HG03135 (cell line): Measurements from ENCODE around the gene MRPS18A.

ENCODE experiments used
- ATAC-seq: cut with Tn5 transposase; IDR thresholded peaks from one replicate; pipeline ENCODE4 v1.9.1; 2021; ENCODE audit warnings: mild to moderate bottlenecking, moderate library complexity; ENCODE audit not compliant: unreplicated experiment

Gene MRPS18A

DNA sequence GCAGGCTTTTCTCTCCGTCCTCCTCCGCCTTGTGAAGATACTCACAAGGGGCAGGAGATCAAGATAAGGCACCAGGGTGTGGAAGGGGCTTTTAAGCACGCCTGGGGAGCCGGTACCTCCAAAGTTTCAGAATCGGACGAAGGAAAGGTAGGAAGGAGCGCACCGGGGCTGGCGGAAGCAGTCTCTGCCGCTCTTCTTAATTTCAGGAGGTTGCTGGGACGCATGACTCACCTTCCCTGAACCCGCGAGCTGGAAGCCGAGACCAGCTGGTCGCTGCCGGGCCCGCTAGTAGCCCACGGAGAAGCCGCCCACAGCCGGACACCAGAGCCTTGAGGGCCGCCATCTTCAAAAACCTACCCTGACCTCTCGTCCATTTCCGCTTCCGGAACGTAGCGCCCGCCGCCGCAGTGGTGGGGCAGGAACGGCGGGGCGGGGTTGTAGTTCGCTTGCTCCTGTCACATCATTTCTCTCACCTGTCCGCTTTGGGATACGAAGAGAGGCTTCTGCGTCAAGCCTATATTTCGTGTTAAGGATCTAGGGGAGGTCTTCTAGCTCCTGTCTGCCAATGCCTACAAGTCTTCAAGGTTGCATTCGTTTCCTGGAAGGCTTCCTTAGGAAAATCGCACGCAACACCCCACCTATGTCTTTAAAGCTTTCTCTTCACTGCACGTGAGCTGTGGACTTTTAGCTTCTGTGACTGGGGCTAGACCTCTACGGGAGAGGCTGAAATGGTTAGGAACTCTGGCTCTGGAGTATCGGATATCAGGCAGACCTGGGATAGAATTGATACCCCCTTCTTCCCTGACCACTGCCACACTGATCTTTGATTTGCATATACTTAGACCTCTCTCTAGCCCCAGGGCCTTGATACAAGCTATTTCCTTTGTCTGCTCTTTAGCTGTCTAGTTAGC, at the start of gene MRPS18A:
Gene MRPS18A (minus strand): TSS at position 355 of the 911 bp plus-strand sequence. CDS start 12 bp downstream, at position 343.
- ATAC-seq = peak; percentile 89

DNA sequence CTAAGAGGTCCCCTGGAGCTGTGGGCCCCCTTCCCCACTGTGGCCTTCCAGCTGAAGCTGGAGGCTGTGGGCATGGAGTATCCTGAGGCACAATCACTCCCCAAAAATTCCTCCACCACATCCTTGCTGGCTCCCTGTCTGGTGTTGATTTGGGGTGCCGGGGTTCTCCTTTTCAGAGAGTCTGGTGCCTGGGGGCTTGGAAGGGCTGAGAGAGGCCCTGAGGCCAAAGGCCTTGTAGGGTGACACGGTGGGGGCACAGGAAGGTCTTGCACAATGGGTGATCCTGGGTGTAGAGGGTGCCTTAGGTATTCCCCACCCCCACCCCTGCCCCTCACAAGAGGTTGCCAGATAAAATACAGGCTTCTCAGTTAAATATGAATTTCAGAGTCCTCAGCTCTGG, 49.3 kb upstream of the MRPS18A start:
- no peak for ATAC-seq

DNA sequence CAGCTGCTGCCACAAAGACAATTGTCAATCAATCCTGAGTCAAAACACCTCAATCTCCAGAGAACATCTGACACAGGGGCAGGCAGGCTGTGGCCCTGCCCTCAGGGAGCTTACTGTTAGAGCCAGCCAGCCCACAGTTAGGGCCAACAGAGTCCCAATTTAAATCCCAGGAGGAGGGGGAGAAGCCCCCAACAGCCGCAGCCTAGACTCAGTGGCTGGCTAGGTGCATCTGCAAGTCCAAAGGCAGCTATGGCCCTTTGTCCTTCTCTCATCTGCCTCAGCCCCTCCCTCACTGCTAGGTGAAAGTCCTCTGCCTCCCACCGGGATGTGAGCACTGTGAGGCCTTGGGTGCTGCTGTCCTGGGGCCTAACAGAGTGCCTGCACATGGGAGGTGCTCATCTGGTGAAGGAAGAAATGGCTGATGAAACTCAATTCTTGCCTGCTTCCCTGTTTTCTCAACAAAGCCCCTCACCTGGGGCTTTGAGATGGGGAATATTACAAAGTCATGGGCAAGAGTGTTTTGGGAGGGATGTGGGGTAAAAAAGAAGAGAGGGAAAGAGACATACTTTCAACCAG, 48.7 kb upstream of the MRPS18A start:
- ATAC-seq = no peak

DNA sequence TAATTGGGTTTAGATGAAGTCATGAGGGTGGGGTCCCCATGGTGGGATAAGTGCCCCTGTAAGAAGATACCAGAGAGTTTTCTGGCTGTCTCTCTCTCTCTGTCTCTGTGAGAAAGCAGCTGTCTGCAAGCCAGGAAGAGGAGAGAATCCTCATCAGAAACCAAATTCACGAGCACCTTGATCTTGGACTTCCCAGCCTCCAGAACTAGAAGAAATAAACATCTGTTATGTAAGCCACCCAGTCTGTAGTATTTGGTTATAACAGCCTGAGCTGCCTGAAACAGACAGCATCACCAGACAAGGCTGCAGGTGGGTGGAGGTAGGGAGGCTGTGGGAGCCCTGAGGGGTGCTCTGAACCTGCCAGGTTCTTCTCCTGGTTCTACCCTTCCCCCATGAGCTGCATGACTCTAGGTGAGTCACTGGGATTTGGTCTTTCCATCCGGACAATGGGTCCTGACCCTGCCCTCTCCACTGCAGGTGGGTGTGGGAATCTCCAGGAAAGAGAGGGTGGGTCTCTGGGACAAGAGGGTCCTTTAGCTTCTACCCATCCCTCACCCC, 48.1 kb upstream of the MRPS18A start:
- no peak for ATAC-seq

DNA sequence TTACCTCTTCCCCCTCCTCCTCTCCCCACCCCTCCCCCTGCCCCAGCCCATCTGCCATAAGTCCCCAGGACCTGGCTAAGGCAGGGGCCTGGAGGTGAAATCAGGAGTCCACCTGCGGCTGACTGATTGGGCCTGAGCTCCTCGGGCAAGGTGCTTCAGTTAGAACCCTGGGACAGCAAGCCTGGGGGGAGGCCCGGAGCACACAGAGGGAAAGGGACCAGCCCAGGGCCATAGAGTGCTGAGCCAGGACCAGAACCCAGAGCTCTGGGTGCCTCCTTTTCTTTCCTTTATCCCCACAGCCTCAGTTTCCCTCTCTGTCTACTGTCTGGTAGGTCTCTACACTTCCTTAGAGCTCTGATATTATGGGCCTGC, 46.7 kb upstream of the MRPS18A start:
- no peak for ATAC-seq

DNA sequence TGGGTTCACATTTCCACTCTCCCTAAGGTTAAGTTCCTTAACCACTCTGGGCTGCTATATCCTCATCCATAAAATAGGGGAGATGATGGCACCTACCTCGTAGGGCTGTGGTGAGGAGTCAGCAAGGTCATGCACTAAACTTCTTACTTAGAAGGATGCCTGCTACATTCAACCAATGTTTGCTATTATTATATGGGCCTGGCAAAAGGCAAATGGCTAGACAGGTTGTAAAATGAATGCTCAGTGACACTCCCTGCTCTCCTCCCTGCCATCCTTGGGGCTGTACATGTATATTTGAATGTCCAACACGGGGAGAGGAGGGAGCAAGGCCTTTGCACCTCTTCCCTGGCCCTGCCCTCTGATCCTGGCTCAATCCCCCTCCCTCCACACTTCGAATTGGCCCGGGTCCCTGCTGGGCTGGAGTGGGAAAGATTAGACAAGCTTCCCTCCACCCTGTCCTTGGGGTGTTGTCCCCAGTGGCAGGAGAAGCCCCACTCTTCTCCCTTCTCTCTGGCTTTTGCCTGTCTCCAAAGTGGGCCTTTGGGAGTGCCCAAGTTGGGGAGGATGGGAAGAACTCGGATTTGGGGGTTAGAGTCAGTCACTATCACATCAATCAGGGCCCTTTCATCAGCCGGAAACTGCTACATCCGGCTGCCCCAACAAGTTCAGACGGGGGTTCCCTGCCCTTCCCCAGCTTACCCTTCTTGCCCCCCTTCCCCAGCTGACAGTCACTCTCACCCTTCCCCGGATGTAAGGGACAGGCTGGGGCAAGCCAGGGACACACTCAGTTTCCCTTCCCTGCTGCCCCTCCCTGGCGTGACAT, 46.1 kb upstream of the MRPS18A start:
- peak; percentile 60 for ATAC-seq

DNA sequence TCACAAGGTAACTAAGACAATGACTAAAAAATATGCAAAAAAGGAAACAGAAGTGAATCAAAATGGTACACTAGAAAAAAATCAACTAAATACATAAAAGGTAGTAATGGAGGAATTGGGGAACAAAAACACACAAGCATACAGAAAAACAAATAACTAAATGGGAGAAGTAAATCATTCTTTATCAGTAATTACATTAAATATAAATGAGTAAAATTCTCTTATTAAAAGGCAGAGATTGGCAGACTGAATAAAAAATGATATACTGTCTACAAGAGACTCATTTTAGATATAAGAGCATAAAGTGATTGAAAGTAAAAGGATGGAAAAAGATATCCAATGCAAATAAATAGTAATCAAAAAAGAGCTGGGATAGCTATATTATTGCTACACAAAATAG, 43.0 kb upstream of the MRPS18A start:
- ATAC-seq = no peak

DNA sequence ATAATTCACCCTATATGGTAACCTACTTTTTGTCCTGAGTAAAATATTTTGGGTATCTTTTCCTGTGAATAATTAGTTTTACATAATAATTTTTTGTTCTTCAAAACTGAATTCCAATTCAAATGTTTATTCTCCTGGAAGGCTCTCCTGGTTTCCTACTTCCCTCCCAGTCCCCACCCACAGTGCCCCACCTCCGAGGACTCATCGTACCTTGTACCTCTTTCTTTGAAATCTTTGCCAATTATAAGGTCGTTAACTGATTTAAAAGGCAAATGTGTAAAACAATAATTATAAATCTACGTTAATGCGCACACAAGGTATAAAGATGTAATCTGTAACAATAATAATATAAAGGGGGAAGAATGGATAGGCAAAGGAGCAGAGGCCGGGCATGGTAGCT, 41.9 kb upstream of the MRPS18A start:
- ATAC-seq = no peak

DNA sequence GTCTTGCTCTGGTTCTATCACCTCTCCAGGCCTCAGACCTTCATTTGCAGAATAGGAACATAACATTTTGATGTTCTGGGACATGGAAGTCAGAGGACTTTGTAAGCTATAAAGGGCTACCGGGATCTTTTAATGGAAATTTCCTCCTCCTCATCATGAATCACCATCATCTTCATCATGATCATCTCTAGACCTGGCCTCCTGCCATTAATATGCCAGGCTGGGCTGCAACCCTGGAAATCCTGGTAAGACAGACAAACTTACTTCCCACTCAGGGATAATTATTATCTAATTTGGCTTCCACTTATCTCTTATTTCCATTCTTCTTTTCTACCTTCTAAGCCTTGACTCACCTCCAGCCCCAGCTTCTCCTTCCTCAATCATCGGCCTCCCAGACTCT, 41.0 kb upstream of the MRPS18A start:
- no peak for ATAC-seq

DNA sequence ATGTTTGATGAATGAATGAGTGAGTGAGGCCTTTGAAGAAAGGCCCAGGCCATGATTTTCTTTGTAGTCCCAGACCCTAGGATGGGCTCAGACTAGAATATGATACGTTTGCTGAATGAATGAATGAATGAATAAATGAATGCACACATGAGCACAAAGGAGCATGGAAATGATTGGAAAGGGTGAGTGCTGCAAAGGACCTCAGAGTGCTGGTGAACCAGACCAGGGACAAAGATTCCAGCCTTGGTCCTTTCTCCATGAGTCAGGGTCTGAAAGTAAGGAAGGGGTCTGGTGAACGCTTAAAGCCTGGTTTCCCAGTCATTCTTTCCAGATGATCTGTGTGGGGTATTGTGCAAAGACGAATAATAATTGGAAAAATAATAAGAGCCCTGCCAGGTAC, 40.0 kb upstream of the MRPS18A start:
- ATAC-seq = no peak

DNA sequence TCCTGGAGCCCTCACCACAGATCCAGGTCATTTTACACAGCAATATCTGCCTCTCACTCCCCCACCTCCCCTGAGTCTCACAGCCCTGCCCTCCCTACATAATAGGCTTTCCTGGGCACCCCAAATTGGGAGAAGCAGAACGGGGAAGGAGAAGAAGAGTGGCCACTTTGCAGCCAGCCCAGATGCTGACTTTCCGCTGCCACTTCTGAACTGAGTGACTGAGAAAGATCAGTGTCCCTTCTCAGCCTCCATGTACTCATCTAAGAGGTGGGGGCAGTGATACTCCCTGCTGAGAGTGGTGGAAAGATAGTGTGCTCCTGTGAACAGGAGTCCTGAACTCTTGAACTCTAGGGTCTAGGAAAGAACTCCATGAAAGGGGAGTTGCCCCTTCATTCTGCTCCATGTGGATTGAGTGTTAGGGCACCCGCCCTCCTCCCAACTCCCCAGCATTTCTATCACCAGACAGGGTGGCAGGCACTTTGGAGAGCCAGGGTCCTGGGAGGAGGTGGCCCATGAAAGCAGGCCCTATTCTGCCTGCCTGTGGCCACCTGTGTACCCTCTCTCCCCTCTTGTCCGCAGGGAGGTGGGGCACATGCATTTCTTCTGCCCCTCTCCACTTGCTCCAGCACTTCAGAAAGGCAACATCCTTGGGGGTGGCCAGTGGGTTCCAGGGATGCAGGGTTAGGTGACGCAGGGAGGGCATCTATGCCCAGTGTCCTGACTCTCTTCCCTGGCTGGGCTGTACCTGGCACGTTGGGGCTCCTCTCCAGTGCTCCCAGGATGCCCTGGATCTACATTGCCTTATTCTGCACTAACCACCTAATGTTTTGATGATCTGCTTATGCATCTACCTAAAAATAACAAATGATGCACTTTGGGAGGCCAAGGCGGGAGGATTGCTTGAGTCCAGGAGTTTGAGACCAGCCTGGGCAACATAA, 38.3 kb upstream of the MRPS18A start:
- no peak for ATAC-seq

DNA sequence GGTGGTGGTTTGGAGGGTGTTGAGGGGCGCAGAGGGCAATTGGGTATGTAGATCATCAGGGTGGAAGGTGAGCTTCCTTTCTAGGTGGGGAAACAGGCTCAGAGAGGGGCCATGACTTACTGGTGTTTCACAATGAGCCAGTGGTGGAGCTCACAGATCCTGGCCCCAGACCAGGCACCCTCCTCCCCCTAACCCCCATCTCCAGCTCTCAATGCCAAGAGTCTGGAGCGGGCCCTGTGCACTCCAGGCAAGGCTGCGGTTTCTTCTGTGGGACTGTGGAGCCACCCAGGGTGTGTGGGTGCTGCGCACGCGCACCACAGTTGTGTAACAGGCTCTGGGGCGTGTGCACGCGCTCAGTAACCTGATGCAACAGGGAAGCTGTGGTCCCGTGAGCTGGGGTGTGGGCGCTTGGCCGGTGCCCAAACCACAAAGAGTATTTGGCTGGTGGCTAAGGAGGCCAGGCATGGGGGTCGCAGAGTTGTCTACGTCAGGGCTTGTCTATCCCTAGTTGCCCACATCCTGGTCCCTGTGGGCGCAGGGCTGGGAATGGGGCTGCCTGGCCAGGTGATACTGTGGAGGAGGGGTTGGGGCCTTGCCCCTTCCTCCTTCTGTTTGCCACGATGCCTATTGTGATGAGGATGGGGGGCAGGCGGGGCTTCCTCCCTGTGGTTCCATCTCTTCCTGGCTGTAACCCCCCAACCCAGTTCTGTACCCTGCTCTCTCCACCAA, 37.5 kb upstream of the MRPS18A start:
- peak; percentile 55 for ATAC-seq

DNA sequence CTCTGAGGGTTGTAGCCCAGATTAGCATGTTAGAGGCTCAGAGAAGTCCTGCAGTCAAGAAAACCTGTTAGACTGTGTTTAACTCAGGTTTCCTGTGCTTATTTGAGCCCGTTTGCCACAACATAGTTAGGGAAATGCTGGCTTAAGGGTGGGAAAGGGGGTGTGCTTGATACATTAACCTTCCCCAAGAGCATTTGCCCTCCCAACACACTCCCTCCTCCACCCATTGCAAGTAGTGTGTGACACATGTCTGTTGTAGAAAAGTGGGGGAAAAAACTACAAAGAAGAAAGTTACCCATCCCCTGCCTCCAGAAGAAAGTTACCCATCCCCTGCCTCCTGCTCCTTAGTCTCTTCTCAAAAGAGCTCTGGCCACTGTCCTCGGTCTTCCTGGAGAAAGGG, 36.8 kb upstream of the MRPS18A start:
- no peak for ATAC-seq

DNA sequence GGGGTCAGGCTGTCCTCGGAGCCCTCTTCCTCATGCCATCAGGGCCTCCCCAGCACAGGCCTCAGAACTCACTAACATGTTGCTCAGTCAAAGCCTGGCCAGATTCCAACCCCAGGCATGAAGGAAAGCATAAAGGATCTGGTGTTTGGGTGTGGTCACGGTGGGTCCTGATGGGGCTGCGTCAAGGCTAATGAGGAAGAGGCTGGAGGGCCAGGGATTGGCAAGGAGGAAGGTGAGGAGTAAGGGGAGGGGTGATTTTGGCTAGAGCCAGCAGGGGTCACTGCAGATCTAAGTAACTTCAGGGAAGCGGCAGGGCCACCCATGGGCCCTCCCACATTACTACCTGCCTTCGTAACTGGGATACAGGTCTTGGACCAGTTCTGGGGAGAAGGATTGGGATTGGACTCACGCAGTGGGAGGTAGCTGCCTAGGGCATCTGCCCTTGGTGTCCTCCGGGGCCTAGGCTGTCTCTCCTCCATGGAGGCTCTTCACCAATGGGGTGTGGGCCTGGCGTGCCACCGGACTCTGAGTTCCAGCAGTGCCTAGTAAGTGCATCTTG, 36.2 kb upstream of the MRPS18A start:
- no peak for ATAC-seq

DNA sequence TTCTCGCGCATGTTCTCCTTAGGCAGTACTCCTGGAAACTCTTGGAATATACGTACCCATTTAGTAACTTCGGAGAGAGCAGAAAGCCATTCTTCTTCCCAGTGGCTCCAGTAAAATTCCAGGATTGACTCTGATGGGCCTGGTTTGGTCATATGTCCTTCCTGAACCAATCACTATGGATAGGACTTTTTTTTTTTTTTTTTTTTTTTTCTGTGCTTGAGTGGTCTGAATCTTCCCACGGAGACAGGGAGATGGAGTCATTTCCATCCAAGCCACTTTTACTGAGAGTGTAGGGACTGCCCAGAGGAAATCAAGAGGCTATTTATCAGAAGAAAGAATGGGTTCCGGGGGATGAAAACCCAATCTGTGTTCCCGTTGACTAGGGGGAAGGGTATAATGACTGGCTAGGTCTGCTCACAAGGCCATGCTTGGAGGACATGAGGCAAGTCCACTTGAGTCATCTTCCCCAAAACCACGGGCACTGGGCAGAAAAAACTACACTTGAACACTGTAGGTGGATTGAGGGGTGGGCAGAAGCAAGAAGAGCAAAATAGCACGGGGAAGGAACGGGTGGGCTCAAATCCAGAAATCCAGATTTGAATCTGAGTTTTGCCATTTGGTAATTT, 35.4 kb upstream of the MRPS18A start:
- no peak for ATAC-seq

DNA sequence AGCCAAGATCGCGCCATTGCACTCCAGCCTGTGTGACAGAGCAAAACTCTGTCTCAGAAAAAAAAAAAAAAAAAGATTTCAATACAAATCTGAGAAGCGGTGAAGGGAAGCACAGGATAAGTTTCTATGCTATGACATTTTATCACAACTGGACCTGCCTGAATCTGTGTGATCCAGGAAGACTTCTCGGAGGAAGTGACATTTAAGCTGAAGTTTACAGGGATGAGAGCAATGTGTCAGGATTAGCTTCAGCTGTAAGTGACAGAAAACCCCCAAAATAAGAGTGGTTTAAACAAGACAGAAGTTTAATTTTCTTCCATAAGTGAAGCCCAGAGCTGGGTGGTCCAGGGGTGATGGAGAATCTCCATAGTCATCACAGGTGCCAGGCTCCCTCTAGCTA, 33.4 kb upstream of the MRPS18A start:
- ATAC-seq = no peak

DNA sequence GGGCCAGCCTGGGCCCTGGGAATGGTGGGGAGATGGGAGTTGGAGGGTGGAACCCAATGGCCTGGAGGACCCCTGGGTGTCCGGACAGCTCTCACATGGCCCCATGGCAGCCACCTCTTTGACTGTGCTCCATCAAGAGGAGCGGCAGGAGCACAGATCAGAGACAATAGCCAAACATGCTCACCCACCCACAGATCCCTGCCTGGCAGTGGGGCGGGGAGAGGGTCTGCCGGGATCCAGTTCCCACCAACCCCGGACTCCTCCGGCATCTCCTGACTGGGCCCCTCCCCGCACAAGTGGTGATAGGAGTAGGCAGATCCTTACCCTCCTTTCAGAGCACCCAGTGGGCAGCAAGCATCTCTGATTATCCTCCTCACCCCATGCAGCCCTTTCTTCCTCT, 31.9 kb upstream of the MRPS18A start:
- ATAC-seq = no peak

DNA sequence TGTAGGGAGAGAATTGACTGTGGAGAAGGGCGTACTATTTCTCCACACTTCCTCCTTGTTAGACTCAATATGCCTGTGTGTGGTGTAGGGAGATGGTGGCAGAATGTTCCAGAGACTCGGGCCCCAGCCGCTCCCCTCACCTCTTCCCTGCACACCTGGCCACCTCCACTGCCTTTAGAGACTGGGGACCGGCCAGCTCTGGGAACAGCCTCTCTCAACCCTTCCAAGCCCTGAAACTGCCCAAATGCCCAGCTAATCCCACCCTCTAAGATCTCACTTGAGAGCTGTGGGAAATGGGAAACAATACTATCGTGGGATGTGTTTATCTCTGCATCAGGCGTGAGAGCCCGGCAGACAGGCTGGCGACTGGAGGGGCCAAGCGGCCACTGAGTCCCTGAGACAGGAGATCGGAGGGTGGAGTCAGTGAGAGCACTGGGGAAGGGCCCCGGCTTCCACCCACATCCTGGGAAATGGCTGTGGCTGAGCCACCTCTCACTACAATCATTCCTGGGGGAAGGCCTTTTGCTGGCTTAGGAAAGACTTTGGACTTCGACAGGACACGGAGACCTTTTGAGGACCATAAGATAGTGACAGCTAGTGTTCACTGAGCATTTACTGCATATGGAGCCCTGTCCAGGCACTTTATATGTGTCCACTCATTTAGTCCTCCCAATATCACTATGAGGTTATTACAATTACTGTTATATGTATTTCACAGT, 31.0 kb upstream of the MRPS18A start:
- no peak for ATAC-seq
